ENCODE measurements around the gene CNGB1.
"Not testable (repeated sequence)": the region's sequence is repeated elsewhere in the genome, so short reads cannot be mapped to it uniquely, and the experiment has no call there.

CNGB1 gene

DNA sequence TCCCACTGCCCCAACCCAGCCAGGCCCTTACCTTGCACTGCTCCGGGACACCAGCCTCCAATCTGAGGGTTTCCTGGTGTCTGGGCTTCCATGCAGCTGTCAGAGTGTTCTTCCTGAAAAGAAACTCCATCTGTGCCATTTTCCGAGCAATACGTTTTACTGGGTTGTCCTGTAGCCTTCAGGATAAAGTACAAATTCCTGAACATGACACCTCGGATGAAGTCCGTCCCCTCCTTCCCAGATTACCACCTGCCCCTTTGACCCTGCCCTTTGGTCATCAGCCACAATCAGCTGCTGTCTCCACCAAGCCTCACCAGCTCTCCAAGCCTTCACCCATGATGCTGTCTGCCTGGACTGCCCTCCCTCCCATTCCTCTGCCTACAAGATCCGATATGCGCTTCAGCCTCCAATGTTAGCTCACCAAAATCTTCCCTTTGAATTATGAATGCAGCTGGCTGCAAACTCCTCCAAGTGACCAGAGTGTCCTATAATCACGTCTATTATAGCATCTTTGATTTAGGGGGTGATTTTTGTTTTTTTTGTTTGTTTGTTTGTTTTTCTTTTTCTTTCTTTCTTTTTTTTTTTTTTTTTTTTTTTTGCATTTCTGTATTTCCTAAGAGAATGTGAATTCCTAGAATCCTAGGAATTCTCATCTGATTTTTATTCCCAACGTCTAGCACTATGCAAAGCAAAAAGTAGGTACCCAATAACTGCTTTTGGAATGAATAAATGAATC lies 108.1 kb downstream of the CNGB1 start:
- 0 out of 2 replicates have a peak overlapping the region, but pooled peaks have one; percentile 14 for H3K27ac ChIP-seq (ENCODE audit: low read depth, low read length)
- H3K27me3 ChIP-seq (ENCODE audit: insufficient read depth, low read length), result no peaks in the 10 kb centered on the region
- H3K79me2 ChIP-seq (ENCODE audit: control insufficient read depth, insufficient read depth, low read length, unreplicated experiment), result no peaks in the 10 kb centered on the region
- H3K4me1 ChIP-seq (ENCODE audit: control insufficient read depth, insufficient read depth, low read length, unreplicated experiment), result peaks cover 21% of the 10 kb centered on the region
- peak overlapping the region; percentile 67 for H2AFZ ChIP-seq (ENCODE audit: low read length, unreplicated experiment)
- H3K36me3 ChIP-seq (ENCODE audit: insufficient read depth, low read length), result no peaks in the 10 kb centered on the region
- H3K4me3 ChIP-seq (ENCODE audit: low read depth, low read length), result peak overlapping the region; percentile 28; the same call in 1 of the 2 replicates

- H3K27ac ChIP-seq (ENCODE audit: low read depth, low read length), result no peak overlapping the region
- peaks cover 17% of the 10 kb centered on the region for H3K4me1 ChIP-seq (ENCODE audit: control insufficient read depth, insufficient read depth, low read length, unreplicated experiment)
- no peak overlapping the region for H3K4me3 ChIP-seq (ENCODE audit: low read depth, low read length)
Observed at GRCh38 chr16:57859331-57859730, 111.6 kb downstream of the CNGB1 start.

DNA sequence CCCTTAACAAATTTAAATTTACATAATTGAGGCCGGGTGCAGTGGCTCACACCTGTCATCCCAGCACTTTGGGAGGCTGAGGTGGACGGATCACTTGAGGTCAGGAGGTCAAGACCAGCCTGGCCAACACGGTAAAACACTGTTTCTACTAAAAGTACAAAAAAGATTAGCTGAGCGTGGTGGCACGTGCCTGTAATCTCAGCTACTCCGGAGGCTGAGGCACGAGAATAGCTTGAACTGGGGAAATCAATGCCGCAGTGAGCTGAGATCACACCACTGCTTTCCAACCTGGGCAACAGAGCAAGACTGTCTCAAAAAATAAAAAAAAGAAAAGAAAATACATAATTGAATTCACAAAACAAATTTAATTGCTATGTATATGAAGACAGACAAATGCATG lies 112.3 kb downstream of the CNGB1 start:
- H3K27ac ChIP-seq (ENCODE audit: low read depth, low read length), result no peak overlapping the region
- no peaks in the 10 kb centered on the region for H3K27me3 ChIP-seq (ENCODE audit: insufficient read depth, low read length)

More at GRCh38 chr16:57859331-57859730, 111.6 kb downstream of the CNGB1 start:
- H2AFZ ChIP-seq (ENCODE audit: low read length, unreplicated experiment), result peak overlapping the region; percentile 26
- no peaks in the 10 kb centered on the region for H3K79me2 ChIP-seq (ENCODE audit: control insufficient read depth, insufficient read depth, low read length, unreplicated experiment)
- no peaks in the 10 kb centered on the region for H3K27me3 ChIP-seq (ENCODE audit: insufficient read depth, low read length)
- no peaks in the 10 kb centered on the region for H3K36me3 ChIP-seq (ENCODE audit: insufficient read depth, low read length)

GRCh38 chr16:57857991-57858390 lies 112.9 kb downstream of the CNGB1 start:
- H3K79me2 ChIP-seq (ENCODE audit: control insufficient read depth, insufficient read depth, low read length, unreplicated experiment); H3K27ac ChIP-seq (ENCODE audit: low read depth, low read length); H3K4me3 ChIP-seq (ENCODE audit: low read depth, low read length); H2AFZ ChIP-seq (ENCODE audit: low read length, unreplicated experiment); H3K4me1 ChIP-seq (ENCODE audit: control insufficient read depth, insufficient read depth, low read length, unreplicated experiment); H3K27me3 ChIP-seq (ENCODE audit: insufficient read depth, low read length); H3K36me3 ChIP-seq (ENCODE audit: insufficient read depth, low read length): not testable (repeated sequence)

More for the DNA sequence above, 112.3 kb downstream of the CNGB1 start:
- H3K4me1 ChIP-seq (ENCODE audit: control insufficient read depth, insufficient read depth, low read length, unreplicated experiment), result peaks cover 14% of the 10 kb centered on the region
- H3K79me2 ChIP-seq (ENCODE audit: control insufficient read depth, insufficient read depth, low read length, unreplicated experiment), result no peaks in the 10 kb centered on the region
- no peaks in the 10 kb centered on the region for H3K36me3 ChIP-seq (ENCODE audit: insufficient read depth, low read length)
- H3K4me3 ChIP-seq (ENCODE audit: low read depth, low read length), result no peak overlapping the region
- no peak overlapping the region for H2AFZ ChIP-seq (ENCODE audit: low read length, unreplicated experiment)

- Histone ChIP-seq H3K27me3 (ENCODE audit: insufficient read depth, low read length) (no peaks in the 10 kb centered on the region), H3K79me2 (ENCODE audit: control insufficient read depth, insufficient read depth, low read length, unreplicated experiment) (no peaks in the 10 kb centered on the region), H3K36me3 (ENCODE audit: insufficient read depth, low read length) (no peaks in the 10 kb centered on the region), H3K4me3 (ENCODE audit: low read depth, low read length) (no peak overlapping the region), H3K27ac (ENCODE audit: low read depth, low read length) (no peak overlapping the region), H2AFZ (ENCODE audit: low read length, unreplicated experiment) (no peak overlapping the region), H3K4me1 (ENCODE audit: control insufficient read depth, insufficient read depth, low read length, unreplicated experiment) (peaks cover 2% of the 10 kb centered on the region)
Observed at GRCh38 chr16:57855188-57855587, 115.7 kb downstream of the CNGB1 start.

GRCh38 chr16:57852189-57852588 lies 118.7 kb downstream of the CNGB1 start:
- Histone ChIP-seq H3K27ac (ENCODE audit: low read depth, low read length) (no peak overlapping the region), H3K4me1 (ENCODE audit: control insufficient read depth, insufficient read depth, low read length, unreplicated experiment) (no peaks in the 10 kb centered on the region), H3K27me3 (ENCODE audit: insufficient read depth, low read length) (no peaks in the 10 kb centered on the region), H3K79me2 (ENCODE audit: control insufficient read depth, insufficient read depth, low read length, unreplicated experiment) (no peaks in the 10 kb centered on the region), H3K4me3 (ENCODE audit: low read depth, low read length) (no peak overlapping the region), H2AFZ (ENCODE audit: low read length, unreplicated experiment) (no peak overlapping the region), H3K36me3 (ENCODE audit: insufficient read depth, low read length) (no peaks in the 10 kb centered on the region)

DNA sequence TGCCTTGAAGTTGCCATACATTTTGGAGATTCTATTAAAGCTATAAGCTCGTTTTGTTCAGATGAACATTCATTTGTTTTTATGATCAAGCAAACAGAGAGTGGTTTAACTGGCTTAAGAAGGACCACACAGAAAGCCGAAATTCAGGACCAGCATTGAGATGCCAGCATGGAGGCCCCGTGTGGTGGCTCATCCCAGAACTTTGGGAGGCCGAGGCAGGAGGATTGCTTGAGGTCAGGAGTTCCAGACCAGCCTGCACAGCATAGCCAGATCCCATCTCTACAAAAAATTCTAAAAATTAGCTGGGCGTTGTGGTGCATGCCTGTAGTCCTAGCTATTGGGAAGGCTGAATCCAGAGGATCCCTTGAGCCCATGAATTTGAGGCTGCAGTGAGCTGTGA lies 122.7 kb downstream of the CNGB1 start:
- no peaks in the 10 kb centered on the region for H3K79me2 ChIP-seq (ENCODE audit: control insufficient read depth, insufficient read depth, low read length, unreplicated experiment)
- no peak overlapping the region for H2AFZ ChIP-seq (ENCODE audit: low read length, unreplicated experiment)
- H3K4me3 ChIP-seq (ENCODE audit: low read depth, low read length), result no peak overlapping the region
- no peak overlapping the region for H3K27ac ChIP-seq (ENCODE audit: low read depth, low read length)
- no peaks in the 10 kb centered on the region for H3K36me3 ChIP-seq (ENCODE audit: insufficient read depth, low read length)
- H3K4me1 ChIP-seq (ENCODE audit: control insufficient read depth, insufficient read depth, low read length, unreplicated experiment), result no peaks in the 10 kb centered on the region
- no peaks in the 10 kb centered on the region for H3K27me3 ChIP-seq (ENCODE audit: insufficient read depth, low read length)

DNA sequence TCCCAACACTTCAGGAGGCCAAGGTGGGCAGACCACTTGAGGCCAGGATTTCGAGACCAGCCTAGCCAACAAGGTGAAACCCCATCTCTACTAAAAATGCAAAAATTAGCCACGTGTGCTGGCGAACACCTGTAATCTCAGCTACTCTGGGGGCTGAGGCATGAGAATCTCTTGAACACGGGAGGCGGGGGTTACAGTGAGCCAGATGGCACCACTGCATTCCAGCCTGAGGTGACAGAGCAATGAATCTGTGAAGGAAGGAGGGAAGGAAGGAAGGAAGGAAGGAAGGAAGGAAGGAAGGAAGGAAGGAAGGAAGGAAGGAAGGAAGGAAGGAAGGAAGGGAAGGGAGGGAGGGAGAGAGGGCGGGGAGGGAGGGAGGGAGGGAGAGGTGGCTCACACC lies 124.0 kb downstream of the CNGB1 start:
- not testable (repeated sequence) for H2AFZ ChIP-seq (ENCODE audit: low read length, unreplicated experiment); H3K79me2 ChIP-seq (ENCODE audit: control insufficient read depth, insufficient read depth, low read length, unreplicated experiment); H3K4me3 ChIP-seq (ENCODE audit: low read depth, low read length); H3K36me3 ChIP-seq (ENCODE audit: insufficient read depth, low read length); H3K27me3 ChIP-seq (ENCODE audit: insufficient read depth, low read length); H3K4me1 ChIP-seq (ENCODE audit: control insufficient read depth, insufficient read depth, low read length, unreplicated experiment); H3K27ac ChIP-seq (ENCODE audit: low read depth, low read length)

- H3K36me3 ChIP-seq (ENCODE audit: insufficient read depth, low read length), result no peaks in the 10 kb centered on the region
- H3K79me2 ChIP-seq (ENCODE audit: control insufficient read depth, insufficient read depth, low read length, unreplicated experiment), result no peaks in the 10 kb centered on the region
- H3K4me3 ChIP-seq (ENCODE audit: low read depth, low read length), result no peak overlapping the region
- no peaks in the 10 kb centered on the region for H3K27me3 ChIP-seq (ENCODE audit: insufficient read depth, low read length)
- no peak overlapping the region for H3K27ac ChIP-seq (ENCODE audit: low read depth, low read length)
- H2AFZ ChIP-seq (ENCODE audit: low read length, unreplicated experiment), result no peak overlapping the region
- H3K4me1 ChIP-seq (ENCODE audit: control insufficient read depth, insufficient read depth, low read length, unreplicated experiment), result no peaks in the 10 kb centered on the region
Observed at GRCh38 chr16:57846078-57846697, 124.7 kb downstream of the CNGB1 start.

DNA sequence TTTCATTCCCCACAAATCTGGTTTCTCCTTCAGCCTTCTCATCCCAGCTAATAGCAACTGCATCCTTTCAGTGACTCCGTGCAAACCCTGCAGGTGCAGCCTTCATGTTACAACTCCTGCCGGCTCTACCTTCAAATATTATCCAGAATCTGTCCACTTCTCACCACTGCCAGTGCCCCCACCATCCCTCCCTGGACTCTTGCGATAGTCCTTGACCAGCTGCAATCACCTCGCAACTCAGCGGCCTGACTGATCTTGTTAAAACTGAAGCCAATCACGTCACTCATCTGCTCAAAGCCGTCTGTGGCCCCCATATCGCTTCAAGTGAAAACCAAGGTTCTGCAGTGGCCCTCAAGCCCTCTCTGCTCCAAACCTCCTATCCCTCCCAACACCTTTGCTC lies 125.8 kb downstream of the CNGB1 start:
- Histone ChIP-seq H3K27ac (ENCODE audit: low read depth, low read length) (no peak overlapping the region), H3K79me2 (ENCODE audit: control insufficient read depth, insufficient read depth, low read length, unreplicated experiment) (no peaks in the 10 kb centered on the region), H3K4me3 (ENCODE audit: low read depth, low read length) (no peak overlapping the region), H2AFZ (ENCODE audit: low read length, unreplicated experiment) (no peak overlapping the region), H3K36me3 (ENCODE audit: insufficient read depth, low read length) (no peaks in the 10 kb centered on the region), H3K4me1 (ENCODE audit: control insufficient read depth, insufficient read depth, low read length, unreplicated experiment) (no peaks in the 10 kb centered on the region), H3K27me3 (ENCODE audit: insufficient read depth, low read length) (no peaks in the 10 kb centered on the region)

DNA sequence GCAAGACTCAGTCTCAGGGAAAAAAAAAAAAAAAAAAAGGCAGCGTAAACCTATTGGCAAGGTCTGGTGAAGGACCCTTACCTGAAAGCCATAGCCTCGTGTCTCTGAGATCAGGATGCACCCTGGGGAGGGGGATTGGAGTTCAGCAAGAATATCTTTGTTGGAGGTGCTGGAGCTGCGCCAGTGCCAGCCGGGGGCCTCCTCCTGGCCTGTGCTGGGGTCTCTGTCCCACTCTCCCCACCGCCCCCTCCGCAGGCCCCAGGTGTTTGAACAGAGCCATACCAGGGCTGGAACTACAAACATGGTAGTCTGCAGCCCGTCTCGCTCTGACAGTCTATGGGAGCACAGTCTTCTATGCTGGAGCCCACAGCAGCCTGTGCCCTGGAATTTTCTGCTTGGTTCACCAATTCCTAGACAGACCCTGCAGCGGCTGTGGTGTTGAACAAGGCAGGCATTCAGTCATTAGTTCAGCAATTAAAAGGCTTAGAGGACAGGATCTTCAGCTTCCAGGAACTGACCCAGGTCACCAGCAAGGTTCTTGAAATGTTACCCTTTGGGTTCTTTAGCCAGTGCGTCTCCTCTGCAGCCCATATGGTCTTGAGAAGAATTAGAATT lies 126.4 kb downstream of the CNGB1 start:
- Histone ChIP-seq H2AFZ (ENCODE audit: low read length, unreplicated experiment) (no peak overlapping the region), H3K79me2 (ENCODE audit: control insufficient read depth, insufficient read depth, low read length, unreplicated experiment) (no peaks in the 10 kb centered on the region), H3K27me3 (ENCODE audit: insufficient read depth, low read length) (no peaks in the 10 kb centered on the region), H3K36me3 (ENCODE audit: insufficient read depth, low read length) (no peaks in the 10 kb centered on the region), H3K4me3 (ENCODE audit: low read depth, low read length) (no peak overlapping the region), H3K4me1 (ENCODE audit: control insufficient read depth, insufficient read depth, low read length, unreplicated experiment) (no peaks in the 10 kb centered on the region), H3K27ac (ENCODE audit: low read depth, low read length) (no peak overlapping the region)

Measured in ACC112 (cell line).